ENCODE data around the gene MCTP1. TPM values are rescaled to one million over a fixed set of nuclear protein-coding genes. Genes with fewer than 3 reads are reported as not detected.

MCTP1 gene
- total RNA-seq, 4 donors from 2014 or later, result 11.2 to 43.6 (median 16.8) TPM

DNA sequence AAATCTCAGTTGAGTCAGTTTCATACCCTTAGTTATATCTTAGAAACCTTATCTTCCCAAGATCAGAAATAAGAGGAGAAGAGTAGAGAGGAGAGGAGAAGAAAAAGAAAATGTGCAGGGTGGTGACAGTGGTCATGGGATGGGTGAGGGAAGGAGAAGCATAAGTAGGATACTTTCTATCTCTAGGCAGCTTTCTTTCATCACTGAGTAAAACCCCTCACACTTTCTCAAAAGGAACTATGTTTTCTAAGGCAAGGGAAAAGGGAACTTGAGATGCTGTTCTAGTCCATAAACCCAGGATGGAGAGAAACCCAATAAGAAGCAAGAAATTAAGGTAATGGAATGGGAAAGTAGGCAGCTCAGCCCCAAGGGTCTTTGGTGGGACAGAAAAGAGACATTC, 225.3 kb downstream of the MCTP1 start:
- Histone ChIP-seq H3K4me3 (no peak overlapping the region), H3K9me3 (no peaks in the 10 kb centered on the region), H3K36me3 (no peaks in the 10 kb centered on the region), H3K27ac (replicated peaks in 1 of 4) (no peak overlapping the region), H3K27me3 (no peaks in the 10 kb centered on the region), H3K4me1 (no peaks in the 10 kb centered on the region)
- no peak for TF ChIP-seq EP300 (IDR thresholded peaks at IDR 0.05)
- TF ChIP-seq POLR2A (IDR thresholded peaks at IDR 0.05; ENCODE audit: low read depth), result no peak
- no peak for TF ChIP-seq CTCF (IDR thresholded peaks at IDR 0.05)
- TF ChIP-seq POLR2AphosphoS5 (IDR thresholded peaks at IDR 0.05), result no peak
- intact Hi-C loops (cut with DNase I), result no loop called here
- DNase-seq (ENCODE audit: extremely low spot score), result no peak

DNA sequence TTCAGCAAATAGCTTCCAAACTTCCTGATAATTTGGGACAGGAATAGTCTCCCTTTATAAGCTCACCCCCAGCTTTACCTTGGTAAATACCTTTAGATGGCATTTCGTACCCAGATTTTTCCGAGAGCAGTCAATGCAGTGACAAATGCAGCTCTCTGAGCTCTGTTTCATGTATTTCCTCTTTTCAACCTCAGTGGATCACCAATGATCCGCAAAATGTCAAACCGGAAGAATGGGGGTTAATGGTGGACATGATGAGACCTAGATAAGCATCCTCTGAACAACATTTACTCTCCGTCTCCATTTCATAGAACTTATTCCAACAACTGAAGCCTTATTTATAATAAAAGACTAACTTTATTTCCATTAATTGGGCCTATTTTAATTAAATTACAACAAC, 227.3 kb downstream of the MCTP1 start:
- Histone ChIP-seq H3K27me3 (no peaks in the 10 kb centered on the region), H3K4me3 (no peak overlapping the region), H3K4me1 (no peaks in the 10 kb centered on the region), H3K9me3 (no peaks in the 10 kb centered on the region), H3K27ac (replicated peaks in 1 of 4) (no peak overlapping the region), H3K36me3 (no peaks in the 10 kb centered on the region)
- no peak for DNase-seq (ENCODE audit: extremely low spot score)
- TF ChIP-seq CTCF (IDR thresholded peaks at IDR 0.05) (no peak), POLR2AphosphoS5 (IDR thresholded peaks at IDR 0.05) (no peak), EP300 (IDR thresholded peaks at IDR 0.05) (no peak), POLR2A (IDR thresholded peaks at IDR 0.05; ENCODE audit: low read depth) (no peak)
- WGBS, result 81% methylated on average over 5 of the region's 5 CpGs
- intact Hi-C loops (cut with DNase I), result no loop called here

- Histone ChIP-seq H3K9me3 (no peaks in the 10 kb centered on the region), H3K36me3 (no peaks in the 10 kb centered on the region), H3K4me3 (no peak overlapping the region), H3K27me3 (no peaks in the 10 kb centered on the region), H3K4me1 (no peaks in the 10 kb centered on the region), H3K27ac (replicated peaks in 1 of 4) (no peak overlapping the region)
- intact Hi-C loops (cut with DNase I), result no loop called here
- DNase-seq (ENCODE audit: extremely low spot score), result no peak
- TF ChIP-seq EP300 (IDR thresholded peaks at IDR 0.05) (no peak), POLR2AphosphoS5 (IDR thresholded peaks at IDR 0.05) (no peak), CTCF (IDR thresholded peaks at IDR 0.05) (no peak), POLR2A (IDR thresholded peaks at IDR 0.05; ENCODE audit: low read depth) (no peak)
- WGBS, result 88% methylated on average over 7 of the region's 7 CpGs
These were observed 231.6 kb downstream of the MCTP1 start for GRCh38 chr5:95053253-95053652.

DNA sequence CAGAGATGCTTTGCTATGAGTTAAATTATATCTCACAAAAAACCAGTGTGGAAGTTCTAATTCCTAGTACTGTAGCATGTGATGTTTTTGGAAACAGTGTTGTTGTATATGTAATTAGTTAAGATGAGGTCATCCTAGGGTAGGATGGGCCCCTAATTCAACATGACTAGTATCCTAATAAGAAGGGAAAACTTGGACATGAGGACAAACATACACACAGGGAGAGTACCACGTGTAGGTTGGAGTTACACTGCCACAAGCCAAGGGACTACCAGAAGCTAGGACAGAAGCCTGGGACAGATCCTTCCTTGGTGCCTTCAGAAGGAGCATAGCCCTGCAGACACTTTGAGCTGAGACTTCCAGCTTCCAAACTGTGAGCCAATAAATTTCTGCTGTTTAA, 234.2 kb downstream of the MCTP1 start:
- Histone ChIP-seq H3K36me3 (no peaks in the 10 kb centered on the region), H3K9me3 (no peaks in the 10 kb centered on the region), H3K4me1 (no peaks in the 10 kb centered on the region), H3K4me3 (no peak overlapping the region), H3K27me3 (no peaks in the 10 kb centered on the region), H3K27ac (replicated peaks in 1 of 4) (no peak overlapping the region)
- intact Hi-C loops (cut with DNase I), result no loop called here
- no peak for TF ChIP-seq POLR2AphosphoS5 (IDR thresholded peaks at IDR 0.05)
- no peak for TF ChIP-seq EP300 (IDR thresholded peaks at IDR 0.05)
- TF ChIP-seq POLR2A (IDR thresholded peaks at IDR 0.05; ENCODE audit: low read depth), result no peak
- no peak for TF ChIP-seq CTCF (IDR thresholded peaks at IDR 0.05)
- WGBS, result 80% methylated on average over 1 of the region's 1 CpG
- DNase-seq (ENCODE audit: extremely low spot score), result no peak

DNA sequence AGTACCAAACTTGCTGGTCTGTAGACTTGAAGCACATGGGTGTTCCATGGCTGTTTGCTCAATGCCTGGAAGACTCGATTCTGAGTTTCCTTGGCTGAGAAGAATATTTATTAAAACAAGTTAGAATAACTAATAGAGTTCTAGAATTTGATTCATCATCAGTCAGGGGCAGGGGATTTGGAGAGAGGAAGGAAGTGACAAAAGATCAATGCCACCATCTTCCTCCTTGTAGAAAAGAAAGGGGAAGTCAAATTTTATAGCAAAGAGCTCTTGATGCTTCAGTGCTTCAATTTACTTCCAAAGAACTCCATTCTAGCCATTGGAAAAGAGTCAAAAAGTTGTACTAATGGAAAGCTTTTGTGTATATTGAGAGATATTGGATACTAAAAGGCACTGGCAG, 236.3 kb downstream of the MCTP1 start:
- Histone ChIP-seq H3K27ac (replicated peaks in 1 of 4) (no peak overlapping the region), H3K27me3 (no peaks in the 10 kb centered on the region), H3K4me3 (no peak overlapping the region), H3K4me1 (peaks cover 0 to 11% (median 7%) of the 10 kb centered on the region in 4 donors), H3K36me3 (no peaks in the 10 kb centered on the region), H3K9me3 (no peaks in the 10 kb centered on the region)
- no peak for TF ChIP-seq EP300 (IDR thresholded peaks at IDR 0.05)
- TF ChIP-seq POLR2A (IDR thresholded peaks at IDR 0.05; ENCODE audit: low read depth), result no peak
- no peak for TF ChIP-seq CTCF (IDR thresholded peaks at IDR 0.05)
- TF ChIP-seq POLR2AphosphoS5 (IDR thresholded peaks at IDR 0.05), result no peak
- intact Hi-C loops (cut with DNase I), result no loop called here
- WGBS, result 45% methylated on average over 1 of the region's 1 CpG
- DNase-seq (ENCODE audit: extremely low spot score), result no peak

Measured in esophagus muscularis mucosa (tissue), 4 donors.